ENCODE data around the gene ZBTB16.

The ZBTB16 gene

DNA sequence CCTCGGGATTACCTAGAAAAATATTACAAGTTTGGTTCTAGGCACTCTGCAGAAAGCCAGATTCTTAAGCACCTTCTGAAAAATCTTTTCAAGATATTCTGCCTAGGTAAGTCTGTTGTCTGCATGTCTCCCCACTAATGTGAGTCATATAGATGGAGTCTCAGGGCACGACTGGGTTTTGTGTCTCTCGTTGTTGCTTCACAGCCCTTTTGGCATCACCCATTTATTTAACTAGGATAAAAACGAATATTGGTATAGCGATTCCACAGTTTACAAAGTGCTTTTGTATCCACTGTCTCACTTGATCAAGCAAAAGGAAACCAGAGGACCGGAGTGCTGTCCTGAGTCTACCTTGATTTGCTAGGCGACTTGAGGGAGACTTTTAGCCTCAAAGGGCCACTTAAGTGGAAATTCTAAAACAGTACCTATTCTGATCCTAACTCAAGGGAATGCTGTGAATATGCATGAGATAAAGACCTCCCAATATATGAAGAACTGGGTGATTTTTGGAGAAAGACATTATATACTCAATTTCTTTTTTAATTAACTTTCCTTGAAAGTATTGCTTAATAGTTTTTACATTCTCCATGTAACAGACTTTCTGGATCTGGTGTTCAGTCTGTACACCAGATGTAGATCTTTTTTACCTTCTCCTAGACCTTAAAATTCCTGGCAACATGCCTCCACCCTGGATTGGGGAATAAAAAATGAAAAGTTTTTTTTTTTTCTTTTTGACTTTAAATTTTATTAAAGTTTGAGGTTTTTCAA lies 237.3 kb downstream of the ZBTB16 start:
- no peak overlapping the region for H3K4me3 ChIP-seq
- H3K9me3 ChIP-seq (ENCODE audit: low read depth, low read length) = no peaks in the 10 kb centered on the region
- H3K9ac ChIP-seq (ENCODE audit: insufficient read length) = no peak overlapping the region
- H3K27ac ChIP-seq = no peak overlapping the region
- no peaks in the 10 kb centered on the region for H3K36me3 ChIP-seq (ENCODE audit: insufficient read depth, low read length)
- TF ChIP-seq EZH2 (IDR thresholded peaks at IDR 0.05) = no peak
- no peak for TF ChIP-seq FOXP2 (optimal IDR thresholded peaks at IDR 0.05; ENCODE audit: control extremely low read depth, extremely low read length, insufficient read depth)
- no peak for TF ChIP-seq POLR2AphosphoS5 (IDR thresholded peaks at IDR 0.05; ENCODE audit: borderline replicate concordance, low read depth, low read length)
- DNase-seq (ENCODE audit: low read depth, low spot score) = no peak

DNA sequence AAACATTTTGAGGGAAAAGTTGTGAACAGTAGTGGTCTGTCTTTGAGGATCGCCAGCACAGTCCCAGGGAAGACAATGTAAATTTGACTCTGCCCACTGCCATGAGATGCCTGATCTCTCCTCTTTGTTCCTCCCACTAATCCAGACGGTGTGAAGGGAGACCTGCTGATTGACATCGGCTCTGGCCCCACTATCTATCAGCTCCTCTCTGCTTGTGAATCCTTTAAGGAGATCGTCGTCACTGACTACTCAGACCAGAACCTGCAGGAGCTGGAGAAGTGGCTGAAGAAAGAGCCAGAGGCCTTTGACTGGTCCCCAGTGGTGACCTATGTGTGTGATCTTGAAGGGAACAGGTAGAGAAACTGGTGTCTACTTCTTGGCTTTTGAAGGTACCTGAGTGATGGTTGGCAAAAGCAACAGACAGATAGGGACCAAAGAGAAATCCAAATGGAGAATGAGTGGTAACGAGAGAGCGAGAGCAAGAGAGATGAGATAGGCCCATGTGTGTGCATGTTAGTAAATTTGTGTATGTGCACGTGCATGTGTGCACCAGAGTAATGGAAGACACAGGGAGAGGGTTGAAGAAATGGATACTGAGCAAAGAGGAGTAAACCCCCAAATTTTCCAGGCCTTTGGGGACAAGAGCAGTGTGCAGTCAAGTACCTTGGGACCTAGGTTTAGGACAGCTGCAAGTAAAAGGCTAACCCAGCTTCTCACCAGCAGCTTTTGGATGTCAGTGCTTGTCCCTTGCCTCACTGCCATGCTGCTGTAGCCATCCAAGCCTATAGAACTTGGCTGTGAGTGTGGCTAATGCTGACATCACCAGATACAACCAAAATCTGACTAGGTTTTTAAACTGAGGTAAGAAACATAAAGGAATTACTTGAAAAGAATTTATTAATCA lies 238.5 kb downstream of the ZBTB16 start:
- H3K9me3 ChIP-seq (ENCODE audit: low read depth, low read length) = no peaks in the 10 kb centered on the region
- H3K36me3 ChIP-seq (ENCODE audit: insufficient read depth, low read length) = no peaks in the 10 kb centered on the region
- no peak overlapping the region for H3K9ac ChIP-seq (ENCODE audit: insufficient read length)
- no peak overlapping the region for H3K27ac ChIP-seq
- DNase-seq (ENCODE audit: low read depth, low spot score) = no peak
- no peak for TF ChIP-seq POLR2AphosphoS5 (IDR thresholded peaks at IDR 0.05; ENCODE audit: borderline replicate concordance, low read depth, low read length)
- TF ChIP-seq FOXP2 (optimal IDR thresholded peaks at IDR 0.05; ENCODE audit: control extremely low read depth, extremely low read length, insufficient read depth) = no peak
- no peak for TF ChIP-seq EZH2 (IDR thresholded peaks at IDR 0.05)
- no peak overlapping the region for H3K4me3 ChIP-seq

- no peak overlapping the region for H3K9ac ChIP-seq (ENCODE audit: insufficient read length)
- no peak overlapping the region for H3K27ac ChIP-seq
- H3K4me3 ChIP-seq = no peak overlapping the region
- no peaks in the 10 kb centered on the region for H3K36me3 ChIP-seq (ENCODE audit: insufficient read depth, low read length)
- no peaks in the 10 kb centered on the region for H3K9me3 ChIP-seq (ENCODE audit: low read depth, low read length)
- TF ChIP-seq FOXP2 (optimal IDR thresholded peaks at IDR 0.05; ENCODE audit: control extremely low read depth, extremely low read length, insufficient read depth) (no peak), POLR2AphosphoS5 (IDR thresholded peaks at IDR 0.05; ENCODE audit: borderline replicate concordance, low read depth, low read length) (no peak), EZH2 (IDR thresholded peaks at IDR 0.05) (no peak)
- no peak for DNase-seq (ENCODE audit: low read depth, low spot score)
Observed at GRCh38 chr11:114298710-114299109, 239.2 kb downstream of the ZBTB16 start.
